C4-2B (cell line): ENCODE results near the gene CDKAL1.
"Not testable (repeated sequence)": the region's sequence is repeated elsewhere in the genome, so short reads cannot be mapped to it uniquely, and the experiment has no call there.

ENCODE experiments used
- H3K27ac ChIP-seq: fragments of 450-650 bp; 2 replicates; pipeline ENCODE4 v1.5.1; 2017
- ZFX ChIP-seq: fragments of 450-650 bp; IDR thresholded peaks from 2 replicates; pipeline ENCODE4 v1.6.1; 2017
- TF ChIP-seq, protein P1 (sequence below): fragments of 450-650 bp; conservative IDR thresholded peaks from 2 replicates; pipeline ENCODE4 v1.5.1; 2017; ENCODE audit warnings: mild to moderate bottlenecking

CDKAL1 gene

GRCh38 chr6:21049148-21049547 lies 514.9 kb downstream of the CDKAL1 start:
- H3K27ac ChIP-seq = no peak overlapping the region
- no peak for TF ChIP-seq ZFX
- TF ChIP-seq, protein P1, sequence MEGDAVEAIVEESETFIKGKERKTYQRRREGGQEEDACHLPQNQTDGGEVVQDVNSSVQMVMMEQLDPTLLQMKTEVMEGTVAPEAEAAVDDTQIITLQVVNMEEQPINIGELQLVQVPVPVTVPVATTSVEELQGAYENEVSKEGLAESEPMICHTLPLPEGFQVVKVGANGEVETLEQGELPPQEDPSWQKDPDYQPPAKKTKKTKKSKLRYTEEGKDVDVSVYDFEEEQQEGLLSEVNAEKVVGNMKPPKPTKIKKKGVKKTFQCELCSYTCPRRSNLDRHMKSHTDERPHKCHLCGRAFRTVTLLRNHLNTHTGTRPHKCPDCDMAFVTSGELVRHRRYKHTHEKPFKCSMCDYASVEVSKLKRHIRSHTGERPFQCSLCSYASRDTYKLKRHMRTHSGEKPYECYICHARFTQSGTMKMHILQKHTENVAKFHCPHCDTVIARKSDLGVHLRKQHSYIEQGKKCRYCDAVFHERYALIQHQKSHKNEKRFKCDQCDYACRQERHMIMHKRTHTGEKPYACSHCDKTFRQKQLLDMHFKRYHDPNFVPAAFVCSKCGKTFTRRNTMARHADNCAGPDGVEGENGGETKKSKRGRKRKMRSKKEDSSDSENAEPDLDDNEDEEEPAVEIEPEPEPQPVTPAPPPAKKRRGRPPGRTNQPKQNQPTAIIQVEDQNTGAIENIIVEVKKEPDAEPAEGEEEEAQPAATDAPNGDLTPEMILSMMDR = no peak

DNA sequence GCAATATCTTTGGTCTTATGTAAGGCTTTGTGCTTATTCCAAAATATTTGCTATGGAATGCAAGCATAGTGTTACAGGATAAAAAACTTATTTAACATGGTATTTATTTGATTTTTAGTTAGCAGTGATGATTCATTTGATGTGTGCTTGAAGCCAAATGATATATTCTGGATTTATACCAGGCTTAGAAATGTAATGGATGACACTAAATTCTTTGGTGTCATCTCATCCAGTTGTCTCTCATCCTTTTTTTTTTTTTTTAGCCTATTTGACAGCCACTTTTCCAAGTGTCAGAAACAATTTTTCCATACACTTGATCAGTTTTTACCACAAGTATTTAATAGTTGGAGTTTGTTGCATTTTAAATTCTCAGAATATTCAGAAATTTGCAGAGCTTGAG lies 515.3 kb downstream of the CDKAL1 start:
- TF ChIP-seq ZFX = no peak
- TF ChIP-seq, protein P1 = no peak
- H3K27ac ChIP-seq = no peak overlapping the region

GRCh38 chr6:21050935-21051334 lies 516.7 kb downstream of the CDKAL1 start:
- no peak overlapping the region for H3K27ac ChIP-seq

GRCh38 chr6:21051777-21052176 lies 517.5 kb downstream of the CDKAL1 start:
- H3K27ac ChIP-seq = no peak overlapping the region
- no peak for TF ChIP-seq ZFX
- TF ChIP-seq, protein P1 = no peak

More at GRCh38 chr6:21050935-21051334, 516.7 kb downstream of the CDKAL1 start:
- TF ChIP-seq ZFX = no peak
- TF ChIP-seq, protein P1 = no peak

DNA sequence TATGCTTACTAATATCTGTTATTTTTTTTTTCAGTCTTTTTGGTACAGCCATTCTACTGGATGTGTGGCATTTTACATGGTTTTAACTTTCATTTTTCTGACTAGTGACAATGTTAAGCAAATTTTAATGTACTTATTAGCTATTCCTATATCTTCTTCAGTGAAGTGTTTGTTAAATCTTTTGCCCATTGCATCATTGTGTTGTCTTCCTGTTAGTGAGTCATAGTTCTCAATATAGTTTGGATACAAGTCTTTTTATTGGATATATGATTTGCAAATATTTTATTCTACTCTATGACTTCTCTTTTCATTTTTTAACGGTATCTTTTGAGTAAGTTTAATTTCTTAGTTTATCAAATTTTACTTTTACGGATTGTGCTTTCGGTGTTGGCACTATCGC lies 519.4 kb downstream of the CDKAL1 start:
- no peak overlapping the region for H3K27ac ChIP-seq
- TF ChIP-seq, protein P1 = no peak
- no peak for TF ChIP-seq ZFX

DNA sequence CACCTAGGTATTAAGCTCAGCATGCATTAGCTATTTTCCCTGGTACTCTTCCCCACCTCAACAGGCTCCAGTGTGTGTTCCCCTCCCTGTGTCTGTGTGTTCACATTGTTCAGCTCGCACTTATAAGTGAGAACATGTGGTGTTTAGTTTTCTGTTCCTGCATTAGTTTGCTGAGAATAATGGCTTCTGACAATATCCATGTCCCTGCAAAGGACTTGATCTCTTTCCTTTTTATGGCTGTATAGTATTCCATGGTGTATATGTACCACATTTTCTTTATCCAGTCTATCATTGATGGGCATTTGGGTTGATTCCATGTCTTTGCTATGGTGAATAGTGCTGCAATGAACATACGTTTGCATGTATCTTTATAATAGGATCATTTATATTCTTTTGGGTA lies 521.2 kb downstream of the CDKAL1 start:
- H3K27ac ChIP-seq = not testable (repeated sequence)

- TF ChIP-seq, protein P1 = no peak
- TF ChIP-seq ZFX = no peak
- no peak overlapping the region for H3K27ac ChIP-seq
Observed at GRCh38 chr6:21061892-21062291, 527.6 kb downstream of the CDKAL1 start.

GRCh38 chr6:21064756-21065340 lies 530.6 kb downstream of the CDKAL1 start:
- no peak overlapping the region for H3K27ac ChIP-seq
- no peak for TF ChIP-seq ZFX
- TF ChIP-seq, protein P1 = no peak
